Brain pericyte (primary cell): Measurements from ENCODE around the gene UBL4A.

Experiments used
- DNase-seq: peaks from one replicate; pipeline ENCODE4 v3.0.0-alpha.2; 2012; ENCODE audit warnings: low read depth, low spot score

The UBL4A gene

DNA sequence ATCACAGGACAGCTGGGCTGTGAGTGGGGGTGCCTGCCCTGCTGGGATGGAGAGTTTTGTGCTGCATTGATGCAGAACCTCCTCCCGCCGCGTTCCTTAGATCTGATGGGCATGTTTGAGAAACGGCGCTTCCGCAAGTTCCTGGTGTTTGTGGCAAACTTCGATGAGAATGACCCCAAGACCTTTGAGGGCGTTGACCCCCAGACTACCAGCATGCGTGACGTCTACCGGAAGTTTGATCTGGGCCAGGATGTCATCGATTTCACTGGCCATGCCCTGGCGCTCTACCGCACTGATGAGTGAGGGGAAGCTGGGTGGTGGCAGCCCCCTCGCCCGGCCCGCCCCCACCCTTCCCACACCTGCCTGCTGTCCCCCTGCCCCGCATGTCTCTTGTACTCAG lies 46.6 kb downstream of the UBL4A start:
- no peak for DNase-seq

GRCh38 chrX:154437971-154438893 lies 48.2 kb downstream of the UBL4A start:
- no peak for DNase-seq

DNA sequence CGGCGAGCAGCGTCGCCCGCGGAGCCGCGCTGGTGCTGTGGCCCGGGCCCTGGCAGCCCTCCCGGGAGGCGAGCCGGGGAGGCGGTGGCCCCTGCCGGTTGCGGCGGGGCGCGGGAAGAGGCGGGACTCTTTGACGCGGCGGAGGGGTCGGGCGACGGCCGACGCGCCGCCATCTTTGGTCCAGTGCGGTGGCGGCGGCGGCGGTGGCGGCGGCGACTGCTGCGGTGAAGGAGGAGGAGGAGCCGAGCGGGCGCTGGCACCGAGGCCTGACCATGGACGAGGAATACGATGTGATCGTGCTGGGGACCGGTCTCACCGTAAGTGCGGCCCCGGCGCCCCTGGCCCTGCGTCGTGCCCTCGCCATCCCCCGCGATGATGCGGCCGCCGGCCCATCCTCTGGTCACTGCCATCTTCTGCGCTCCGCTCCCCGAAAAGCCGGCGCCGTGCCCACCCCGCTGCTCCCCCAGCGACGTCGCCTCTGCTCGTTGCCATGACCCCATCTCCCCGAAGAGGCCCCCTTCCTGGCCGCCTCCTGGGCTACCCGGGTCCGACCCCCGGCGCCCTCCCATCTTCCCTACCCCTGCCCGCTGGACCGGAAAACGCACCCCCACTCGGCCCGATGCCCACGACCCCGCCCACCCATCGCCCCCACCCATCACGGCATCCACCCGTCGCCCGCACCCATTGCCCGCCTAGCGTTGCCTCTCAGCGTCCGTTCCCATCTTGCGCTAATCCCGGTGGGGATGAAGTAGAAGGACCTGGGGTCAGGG lies 49.2 kb downstream of the UBL4A start, which contains the start of gene GDI1:
TSS of gene GDI1 (plus strand) at position 172 of the 770 bp plus-strand sequence. CDS start at position 273, 101 bp downstream.
- no peak for DNase-seq

GRCh38 chrX:154436374-154436982 lies 49.9 kb downstream of the UBL4A start:
- DNase-seq: no peak

DNA sequence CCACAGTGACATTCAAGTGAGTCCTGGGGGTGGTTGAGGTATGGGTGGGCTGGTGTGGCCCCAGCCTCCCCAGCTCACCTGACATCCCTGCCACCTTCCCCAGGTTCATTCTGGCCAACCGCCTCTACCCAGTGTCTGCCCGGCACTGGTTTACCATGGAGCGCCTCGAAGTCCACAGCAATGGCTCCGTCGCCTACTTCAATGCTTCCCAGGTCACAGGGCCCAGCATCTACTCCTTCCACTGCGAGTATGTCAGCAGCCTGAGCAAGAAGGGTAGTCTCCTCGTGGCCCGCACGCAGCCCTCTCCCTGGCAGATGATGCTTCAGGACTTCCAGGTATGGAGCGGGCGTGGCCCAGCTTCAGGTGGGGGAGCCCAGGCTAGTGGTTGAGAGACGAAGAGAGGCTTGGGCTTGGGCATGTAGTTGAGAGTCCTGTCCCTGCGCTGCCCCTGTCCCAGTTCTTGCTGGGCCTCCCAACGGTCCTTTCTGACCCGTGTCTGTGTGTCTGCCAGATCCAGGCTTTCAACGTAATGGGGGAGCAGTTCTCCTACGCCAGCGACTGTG lies 51.2 kb downstream of the UBL4A start:
- no peak for DNase-seq

GRCh38 chrX:154434394-154435168 lies 51.8 kb downstream of the UBL4A start:
- no peak for DNase-seq
